Tibial nerve (tissue), 4 donors: ENCODE results near the gene CTNNA2. TPM values are rescaled to one million over a fixed set of nuclear protein-coding genes. Genes with fewer than 3 reads are reported as not detected.
A peak's percentile ranks its signal among the peaks of the same experiment; 100 is the strongest.

Experiments used
- DNase-seq, 2 donors: peaks; one replicate each; pipeline ENCODE4 v3.0.0-alpha.2; 2019; ENCODE audit warnings: low spot score in 2 of 2
- H3K27ac ChIP-seq, 4 donors: fragments of 200-600 bp; sonication (generic) in 3 of 4; one replicate each; pipeline ENCODE4 v1.5.1; 2017 to 2019; ENCODE audit warnings: mild to moderate bottlenecking in 1 of 4
- H3K27me3 ChIP-seq, 2 donors: fragments of 200-600 bp; sonication (generic) in 1 of 2; one replicate each; pipeline versions ENCODE4 v1.5.1 to v1.6.0; 2017 to 2019
- H3K36me3 ChIP-seq, 3 donors: fragments of 200-600 bp; sonication (generic); one replicate each; pipeline ENCODE4 v1.5.1; 2018 to 2019
- H3K4me1 ChIP-seq, 4 donors: fragments of 200-600 bp; sonication (generic) in 3 of 4; one replicate each; pipeline ENCODE4 v1.5.1; 2017 to 2019
- H3K4me3 ChIP-seq, 4 donors: fragments of 200-600 bp; sonication (generic) in 3 of 4; one replicate each; pipeline ENCODE4 v1.5.1; 2017 to 2019; ENCODE audit warnings: mild to moderate bottlenecking in 1 of 4, moderate library complexity in 1 of 4
- H3K9me3 ChIP-seq, 4 donors: fragments of 200-600 bp; sonication (generic) in 3 of 4; one replicate each; pipeline ENCODE4 v1.5.1; 2017 to 2019
- EP300 ChIP-seq, 2 donors: sonication (generic); formaldehyde crosslinking; IDR thresholded peaks; one replicate each; pipeline ENCODE4 v1.6.1; 2017; ENCODE audit warnings: antibody characterized with exemption in 2 of 2, mild to moderate bottlenecking in 1 of 2
- POLR2A ChIP-seq, 2 donors: fragments of 450-650 bp; IDR thresholded peaks; one replicate each; pipeline ENCODE4 v1.6.1; 2017; ENCODE audit warnings: antibody characterized with exemption in 2 of 2, mild to moderate bottlenecking in 2 of 2, moderate library complexity in 2 of 2
- WGBS, 2 donors: methylation state at CpG; one replicate each; pipeline ENCODE4 v1.1.5; 2018; 5-methylcytosine and 5-hydroxymethylcytosine counted together
- total RNA-seq, 4 donors: library from RNA; depleted of rRNA; stranded (reverse); fragments of >200 nt; gene quantifications; one replicate each; pipeline ENCODE4 v1.1.0, GENCODE V29; 2016
- TF ChIP-seq, protein P1 (sequence below), 5 experiments: fragments of 200-600 bp in 3 of 5; fragments of 450-650 bp in 2 of 5; sonication (generic) in 3 of 5; IDR thresholded peaks; one replicate each; pipeline ENCODE4 v1.5.1; 2016 to 2019; ENCODE audit warnings: antibody characterized with exemption in 5 of 5, mild to moderate bottlenecking in 3 of 5, moderate library complexity in 2 of 5

CTNNA2 gene
- total RNA-seq, 4 donors from 2014 or later: 0.39 to 3.3 (median 0.75) TPM

GRCh38 chr2:79861059-79861374 is 348.2 kb downstream of the CTNNA2 start:
- Histone ChIP-seq H3K27ac (no peak overlapping the region), H3K36me3 (no peaks in the 10 kb centered on the region), H3K4me3 (no peak overlapping the region), H3K27me3 (no peaks in the 10 kb centered on the region), H3K4me1 (no peaks in the 10 kb centered on the region), H3K9me3 (no peaks in the 10 kb centered on the region)
- TF ChIP-seq EP300 (IDR thresholded peaks at IDR 0.05) (no peak), POLR2A (IDR thresholded peaks at IDR 0.05) (no peak)
- TF ChIP-seq, protein P1, sequence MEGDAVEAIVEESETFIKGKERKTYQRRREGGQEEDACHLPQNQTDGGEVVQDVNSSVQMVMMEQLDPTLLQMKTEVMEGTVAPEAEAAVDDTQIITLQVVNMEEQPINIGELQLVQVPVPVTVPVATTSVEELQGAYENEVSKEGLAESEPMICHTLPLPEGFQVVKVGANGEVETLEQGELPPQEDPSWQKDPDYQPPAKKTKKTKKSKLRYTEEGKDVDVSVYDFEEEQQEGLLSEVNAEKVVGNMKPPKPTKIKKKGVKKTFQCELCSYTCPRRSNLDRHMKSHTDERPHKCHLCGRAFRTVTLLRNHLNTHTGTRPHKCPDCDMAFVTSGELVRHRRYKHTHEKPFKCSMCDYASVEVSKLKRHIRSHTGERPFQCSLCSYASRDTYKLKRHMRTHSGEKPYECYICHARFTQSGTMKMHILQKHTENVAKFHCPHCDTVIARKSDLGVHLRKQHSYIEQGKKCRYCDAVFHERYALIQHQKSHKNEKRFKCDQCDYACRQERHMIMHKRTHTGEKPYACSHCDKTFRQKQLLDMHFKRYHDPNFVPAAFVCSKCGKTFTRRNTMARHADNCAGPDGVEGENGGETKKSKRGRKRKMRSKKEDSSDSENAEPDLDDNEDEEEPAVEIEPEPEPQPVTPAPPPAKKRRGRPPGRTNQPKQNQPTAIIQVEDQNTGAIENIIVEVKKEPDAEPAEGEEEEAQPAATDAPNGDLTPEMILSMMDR (IDR thresholded peaks at IDR 0.05): no peak
- WGBS, 2 donors: 50 to 56% methylated on average over 1 of the region's 1 CpG
- DNase-seq: no peak

DNA sequence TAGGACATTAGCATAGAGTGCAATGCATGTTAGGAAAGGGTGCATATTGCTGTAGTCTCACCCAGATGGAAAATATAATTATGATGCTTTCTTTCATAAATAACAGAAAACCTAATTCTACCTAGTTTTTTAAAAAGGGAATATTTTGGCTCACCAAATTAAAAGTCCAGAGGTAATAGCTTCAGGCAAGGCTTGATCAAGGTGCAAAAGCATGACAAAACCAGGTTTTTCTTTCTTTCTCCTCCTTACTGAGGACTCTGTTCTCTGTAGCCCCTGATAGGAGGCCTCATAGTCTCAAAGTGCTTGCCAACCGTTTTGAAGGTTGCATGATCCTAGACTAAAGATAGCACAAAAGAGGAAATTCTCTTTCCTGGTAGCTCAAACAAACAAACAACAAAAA is 349.9 kb downstream of the CTNNA2 start:
- no peaks in the 10 kb centered on the region for H3K9me3 ChIP-seq
- no peak for TF ChIP-seq POLR2A (IDR thresholded peaks at IDR 0.05)
- TF ChIP-seq, protein P1 (IDR thresholded peaks at IDR 0.05): no peak
- H3K4me3 ChIP-seq: no peak overlapping the region
- no peaks in the 10 kb centered on the region for H3K36me3 ChIP-seq
- H3K27me3 ChIP-seq: no peaks in the 10 kb centered on the region
- no peaks in the 10 kb centered on the region for H3K4me1 ChIP-seq
- no peak overlapping the region for H3K27ac ChIP-seq
- whole genome bisulfite sequencing, 2 donors: 33% methylated on average over 1 of the region's 1 CpG
- no peak for DNase-seq

DNA sequence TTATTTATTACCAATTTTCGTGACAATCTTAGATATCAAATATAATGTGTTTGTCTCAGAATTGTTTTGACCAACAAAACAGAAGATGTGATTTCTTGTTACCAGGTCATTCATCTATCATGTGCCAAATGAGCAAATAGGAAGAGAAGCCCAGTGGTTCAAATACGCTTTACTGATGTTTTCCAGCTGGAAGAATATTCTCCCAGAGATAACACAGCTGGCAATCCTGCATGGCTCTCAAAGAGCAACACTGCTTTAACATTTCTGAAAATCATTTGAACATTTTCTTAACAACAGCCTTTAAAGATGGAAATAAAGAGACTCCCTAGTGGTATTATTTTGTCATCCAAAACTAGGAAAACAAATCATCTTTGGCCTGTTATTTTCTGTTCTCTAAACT is 359.8 kb downstream of the CTNNA2 start:
- no peak for TF ChIP-seq POLR2A (IDR thresholded peaks at IDR 0.05)

GRCh38 chr2:79874015-79874414 is 361.2 kb downstream of the CTNNA2 start:
- no peak for DNase-seq
- Histone ChIP-seq H3K36me3 (no peaks in the 10 kb centered on the region), H3K4me3 (no peak overlapping the region), H3K27ac (no peak overlapping the region), H3K27me3 (no peaks in the 10 kb centered on the region), H3K9me3 (no peaks in the 10 kb centered on the region), H3K4me1 (no peaks in the 10 kb centered on the region)
- 91 to 95% methylated on average over 18 of the region's 18 CpGs for WGBS, 2 donors
- TF ChIP-seq EP300 (IDR thresholded peaks at IDR 0.05) (no peak), POLR2A (IDR thresholded peaks at IDR 0.05) (no peak)
- TF ChIP-seq, protein P1 (IDR thresholded peaks at IDR 0.05): no peak

More for the DNA sequence above, 359.8 kb downstream of the CTNNA2 start:
- Histone ChIP-seq H3K27me3 (no peaks in the 10 kb centered on the region), H3K27ac (no peak overlapping the region), H3K9me3 (no peaks in the 10 kb centered on the region), H3K36me3 (no peaks in the 10 kb centered on the region), H3K4me3 (no peak overlapping the region), H3K4me1 (no peaks in the 10 kb centered on the region)
- no peak for DNase-seq
- WGBS, 2 donors: 73 to 77% methylated on average over 2 of the region's 2 CpGs

DNA sequence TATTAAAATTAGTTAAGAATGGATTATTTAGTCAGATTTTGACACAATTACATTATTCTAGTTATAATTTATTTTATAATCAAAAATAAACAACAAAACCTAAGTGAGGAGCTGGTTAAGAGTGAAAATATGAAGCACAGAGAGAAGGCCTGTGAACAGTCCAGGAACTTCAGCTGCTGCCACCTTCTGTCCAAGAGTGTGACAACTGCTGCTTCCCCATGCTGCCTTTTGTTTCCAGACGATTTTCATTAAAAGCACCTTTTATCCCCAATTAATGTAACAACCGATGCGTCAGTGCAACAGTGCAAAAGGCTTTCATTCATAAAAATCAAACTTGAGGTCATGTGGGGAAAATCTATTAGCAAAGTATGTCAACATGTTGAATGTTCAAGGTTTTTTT is 363.6 kb downstream of the CTNNA2 start:
- Histone ChIP-seq H3K27ac (no peak overlapping the region), H3K36me3 (no peaks in the 10 kb centered on the region), H3K4me3 (no peak overlapping the region), H3K9me3 (no peaks in the 10 kb centered on the region), H3K27me3 (no peaks in the 10 kb centered on the region), H3K4me1 (no peaks in the 10 kb centered on the region)
- TF ChIP-seq, protein P1 (IDR thresholded peaks at IDR 0.05): peak in 1 of 5 experiments; percentile 17
- no peak for TF ChIP-seq EP300 (IDR thresholded peaks at IDR 0.05)
- TF ChIP-seq POLR2A (IDR thresholded peaks at IDR 0.05): no peak
- DNase-seq: no peak
- WGBS, 2 donors: 8 to 15% methylated on average over 3 of the region's 3 CpGs

DNA sequence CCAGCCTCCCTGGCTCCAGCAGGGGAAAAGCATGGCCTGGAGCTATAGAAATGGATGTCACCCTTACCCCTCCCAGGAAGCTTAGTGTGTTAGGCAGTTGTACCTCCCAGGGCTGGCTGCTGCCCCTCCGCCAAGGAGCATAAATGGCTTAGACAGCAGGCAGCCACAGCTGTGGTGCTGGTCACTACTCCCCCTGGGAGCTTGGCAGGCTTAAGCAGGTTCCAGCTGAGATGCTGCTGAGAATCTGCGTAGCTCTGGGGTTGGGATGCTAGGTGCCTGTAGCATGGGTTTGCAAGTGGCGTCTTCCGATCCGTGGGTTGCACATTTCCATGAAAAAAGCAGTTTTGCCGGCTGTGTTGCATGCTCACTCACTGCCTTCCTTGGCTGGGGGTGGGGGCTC is 369.7 kb downstream of the CTNNA2 start:
- no peaks in the 10 kb centered on the region for H3K9me3 ChIP-seq
- H3K27me3 ChIP-seq: no peaks in the 10 kb centered on the region
- H3K36me3 ChIP-seq: no peaks in the 10 kb centered on the region
- DNase-seq: no peak
- TF ChIP-seq, protein P1 (IDR thresholded peaks at IDR 0.05): no peak
- TF ChIP-seq EP300 (IDR thresholded peaks at IDR 0.05): no peak
- H3K4me3 ChIP-seq: no peak overlapping the region
- no peaks in the 10 kb centered on the region for H3K4me1 ChIP-seq
- WGBS, 2 donors: 84 to 95% methylated on average over 3 to 6 of the region's 6 CpGs
- H3K27ac ChIP-seq: no peak overlapping the region
